Measurements from ENCODE around the gene ELMO3.

ELMO3 gene, protein sequence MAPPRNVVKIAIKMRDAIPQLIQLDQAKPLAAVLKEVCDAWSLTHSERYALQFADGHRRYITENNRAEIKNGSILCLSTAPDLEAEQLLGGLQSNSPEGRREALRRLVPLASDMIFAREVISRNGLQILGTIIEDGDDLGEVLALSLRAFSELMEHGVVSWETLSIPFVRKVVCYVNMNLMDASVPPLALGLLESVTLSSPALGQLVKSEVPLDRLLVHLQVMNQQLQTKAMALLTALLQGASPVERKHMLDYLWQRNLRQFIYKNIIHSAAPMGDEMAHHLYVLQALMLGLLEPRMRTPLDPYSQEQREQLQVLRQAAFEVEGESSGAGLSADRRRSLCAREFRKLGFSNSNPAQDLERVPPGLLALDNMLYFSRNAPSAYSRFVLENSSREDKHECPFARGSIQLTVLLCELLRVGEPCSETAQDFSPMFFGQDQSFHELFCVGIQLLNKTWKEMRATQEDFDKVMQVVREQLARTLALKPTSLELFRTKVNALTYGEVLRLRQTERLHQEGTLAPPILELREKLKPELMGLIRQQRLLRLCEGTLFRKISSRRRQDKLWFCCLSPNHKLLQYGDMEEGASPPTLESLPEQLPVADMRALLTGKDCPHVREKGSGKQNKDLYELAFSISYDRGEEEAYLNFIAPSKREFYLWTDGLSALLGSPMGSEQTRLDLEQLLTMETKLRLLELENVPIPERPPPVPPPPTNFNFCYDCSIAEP

DNA sequence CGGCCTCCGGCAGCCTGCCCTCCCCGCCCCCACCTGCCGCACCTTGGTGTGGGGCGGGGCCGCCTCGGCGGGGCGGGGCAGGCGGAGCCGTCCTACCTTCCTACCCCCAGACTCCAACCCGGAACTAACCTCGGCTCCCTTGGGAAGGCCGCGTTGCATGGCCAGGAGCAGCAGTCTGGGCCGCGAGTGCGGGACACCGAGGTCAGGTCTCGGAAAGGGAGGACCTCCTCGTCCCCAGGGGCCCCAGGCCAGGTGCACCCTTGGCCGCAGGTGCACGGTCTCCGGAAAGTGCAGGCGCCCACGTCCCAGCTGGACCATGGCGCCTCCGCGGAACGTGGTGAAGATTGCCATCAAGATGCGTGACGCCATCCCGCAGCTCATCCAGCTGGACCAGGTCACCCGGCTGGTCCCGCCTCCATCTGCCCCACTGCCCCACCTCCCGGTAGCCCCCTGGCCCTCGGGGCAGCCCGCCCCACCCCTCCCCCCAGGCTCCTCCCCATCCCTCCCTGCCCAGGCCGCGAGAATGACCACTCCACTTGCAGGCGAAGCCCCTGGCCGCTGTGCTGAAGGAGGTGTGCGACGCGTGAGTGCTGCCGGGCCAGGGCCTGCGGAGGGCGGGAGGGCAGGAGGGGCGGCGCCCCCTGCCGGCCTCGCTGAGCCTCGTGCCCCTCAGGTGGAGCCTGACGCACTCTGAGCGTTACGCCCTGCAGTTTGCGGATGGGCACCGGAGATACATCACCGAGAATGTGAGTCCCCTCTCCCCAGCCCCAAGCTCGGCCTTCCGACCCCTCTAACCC lies at the start of gene ELMO3:
ELMO3 (plus strand) TSS at position 121 of the 797 bp plus-strand sequence; CDS start at position 317, 196 bp downstream.
- DNase-seq (ENCODE audit: low spot score): no peak

DNA sequence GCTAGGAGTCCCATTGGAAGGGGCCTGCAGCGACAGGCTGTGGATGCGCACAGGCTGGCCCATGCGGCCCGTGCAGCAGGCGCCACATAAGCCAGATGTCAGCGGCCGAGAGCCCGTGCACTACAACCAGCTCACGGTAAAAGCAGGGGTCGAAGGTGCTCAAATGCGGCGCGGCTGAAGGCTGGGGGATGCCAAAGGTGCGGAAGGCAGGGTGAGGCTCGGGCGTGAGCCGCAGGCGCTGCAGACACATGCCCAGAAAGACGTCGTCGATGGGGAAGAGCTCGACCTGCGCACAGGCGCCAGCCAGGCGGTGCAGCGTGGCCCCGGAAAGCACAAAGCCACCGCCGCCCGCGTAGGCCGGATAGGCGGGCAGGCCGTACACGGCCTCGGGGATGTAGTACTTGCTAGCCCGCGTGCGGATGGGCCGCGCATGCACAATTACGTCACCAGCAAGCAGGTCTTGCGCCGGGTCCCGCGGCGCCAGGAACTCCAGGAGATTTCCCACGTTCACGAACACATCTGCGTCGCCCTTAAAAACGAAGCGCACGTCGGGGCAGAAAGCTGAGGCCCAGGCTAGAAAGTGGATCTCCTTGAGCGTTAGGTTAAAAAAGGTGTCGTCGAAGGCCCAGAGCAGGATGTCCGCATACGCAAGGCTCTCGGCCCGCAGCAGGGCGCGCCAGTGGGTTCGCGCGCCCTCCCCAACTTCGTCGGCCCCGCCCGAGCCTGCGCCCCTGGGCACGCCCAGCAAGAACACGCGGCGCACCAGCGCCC lies 49.5 kb upstream of the ELMO3 start:
- no peak for DNase-seq (ENCODE audit: low spot score)

DNA sequence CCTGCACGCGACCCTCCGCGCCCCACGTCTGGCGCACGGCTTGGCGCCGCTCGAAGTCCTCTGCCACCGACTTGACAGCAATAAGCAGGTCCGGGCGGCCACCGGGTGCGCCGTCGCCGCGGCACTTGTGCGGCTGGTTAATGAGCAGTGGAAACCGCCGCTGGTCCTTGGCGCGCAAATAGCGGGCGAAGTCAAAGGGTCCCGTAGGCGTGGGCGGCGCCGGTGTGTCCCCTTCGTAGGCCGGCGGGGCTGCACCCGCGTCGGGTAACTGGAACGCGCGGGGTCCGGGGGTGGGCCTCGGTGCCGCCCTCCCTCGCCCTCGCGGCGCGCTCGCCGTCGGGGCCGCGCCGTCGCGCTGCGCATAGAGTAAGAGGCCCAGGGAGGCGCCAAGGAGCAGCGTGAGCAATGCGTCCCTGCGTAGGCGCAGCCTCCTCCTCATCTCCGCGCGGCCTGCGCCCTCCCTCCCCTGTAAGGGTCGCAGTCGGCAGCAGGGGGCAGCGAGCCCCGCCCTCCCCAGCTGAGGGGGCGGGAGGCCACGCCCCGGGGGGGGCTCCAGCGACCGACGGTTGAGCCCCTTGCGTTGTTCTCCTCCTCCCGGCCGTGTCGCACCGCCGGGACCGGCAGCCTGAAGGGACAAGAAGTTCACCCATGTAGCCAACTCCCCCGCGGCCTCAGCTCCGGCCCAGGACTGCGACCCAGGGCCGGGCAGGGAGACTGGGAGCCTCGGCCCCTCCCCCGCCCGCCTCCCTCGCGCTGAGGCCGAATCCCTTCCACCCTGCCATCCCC lies 48.7 kb upstream of the ELMO3 start:
- no peak for DNase-seq (ENCODE audit: low spot score)

DNA sequence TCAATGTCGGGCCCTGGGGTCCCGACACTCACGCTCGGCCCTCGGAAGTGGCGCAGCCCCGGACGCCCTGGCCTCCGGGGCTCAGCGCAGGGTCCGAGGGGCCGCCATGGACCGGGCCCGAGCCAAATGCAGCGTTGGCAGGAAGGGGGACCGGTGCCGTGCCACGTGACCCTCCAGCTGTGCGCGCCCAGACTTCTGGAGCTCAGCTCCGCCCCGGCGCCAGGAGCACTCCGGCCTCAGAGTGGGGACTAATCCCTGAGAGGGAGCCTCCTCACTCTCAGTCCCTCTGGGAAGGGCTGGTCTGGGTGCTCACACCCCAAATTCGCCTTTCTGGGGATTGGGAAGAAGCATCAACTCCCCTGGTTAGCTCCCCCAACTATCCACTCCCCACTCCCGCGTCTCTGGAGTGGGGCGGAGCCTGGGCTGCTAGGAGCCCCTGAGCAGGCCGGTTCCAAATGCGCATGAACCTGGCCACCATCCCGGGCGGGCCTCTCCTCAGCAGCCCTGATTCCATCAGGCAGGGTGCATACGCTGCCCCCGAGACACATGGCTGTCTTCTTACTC lies 48.0 kb upstream of the ELMO3 start, which contains the start of gene B3GNT9:
B3GNT9 (minus strand) TSS at position 166 of the 564 bp plus-strand sequence. CDS start 513 bp downstream, outside the sequence.
- no peak for DNase-seq (ENCODE audit: low spot score)

DNA sequence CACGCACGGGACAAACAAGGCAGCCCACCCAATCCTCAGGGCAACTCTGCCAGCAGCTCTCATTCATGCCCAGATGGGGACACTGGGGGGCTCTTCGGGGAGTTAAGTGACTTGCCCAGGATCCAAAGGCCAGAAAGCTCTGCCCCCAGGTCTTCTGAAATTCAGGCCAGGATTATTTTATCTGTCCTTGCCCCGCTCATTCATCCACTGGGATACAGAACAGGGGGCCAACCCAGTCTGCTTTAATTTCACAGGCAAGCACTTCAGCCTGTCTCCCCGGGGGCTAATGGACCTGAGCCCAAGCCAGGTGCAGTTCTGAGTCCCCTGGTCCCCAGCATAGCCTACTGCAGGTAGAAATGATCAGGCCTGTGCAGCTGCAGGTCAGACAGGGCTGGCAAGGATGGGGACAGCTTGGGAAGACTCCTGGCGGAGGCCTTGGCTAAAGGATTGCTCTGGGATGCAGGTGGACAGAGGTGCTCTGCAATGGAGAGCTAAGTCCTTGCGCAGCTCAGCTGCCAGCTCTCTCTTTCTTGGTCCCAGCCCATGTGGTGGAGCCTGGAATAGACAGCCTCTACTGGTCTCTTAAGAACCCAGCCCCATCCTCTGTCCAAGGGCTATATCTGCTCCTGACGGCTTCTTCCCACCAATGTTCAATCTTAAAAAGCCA lies 47.4 kb upstream of the ELMO3 start:
- DNase-seq (ENCODE audit: low spot score): no peak

DNA sequence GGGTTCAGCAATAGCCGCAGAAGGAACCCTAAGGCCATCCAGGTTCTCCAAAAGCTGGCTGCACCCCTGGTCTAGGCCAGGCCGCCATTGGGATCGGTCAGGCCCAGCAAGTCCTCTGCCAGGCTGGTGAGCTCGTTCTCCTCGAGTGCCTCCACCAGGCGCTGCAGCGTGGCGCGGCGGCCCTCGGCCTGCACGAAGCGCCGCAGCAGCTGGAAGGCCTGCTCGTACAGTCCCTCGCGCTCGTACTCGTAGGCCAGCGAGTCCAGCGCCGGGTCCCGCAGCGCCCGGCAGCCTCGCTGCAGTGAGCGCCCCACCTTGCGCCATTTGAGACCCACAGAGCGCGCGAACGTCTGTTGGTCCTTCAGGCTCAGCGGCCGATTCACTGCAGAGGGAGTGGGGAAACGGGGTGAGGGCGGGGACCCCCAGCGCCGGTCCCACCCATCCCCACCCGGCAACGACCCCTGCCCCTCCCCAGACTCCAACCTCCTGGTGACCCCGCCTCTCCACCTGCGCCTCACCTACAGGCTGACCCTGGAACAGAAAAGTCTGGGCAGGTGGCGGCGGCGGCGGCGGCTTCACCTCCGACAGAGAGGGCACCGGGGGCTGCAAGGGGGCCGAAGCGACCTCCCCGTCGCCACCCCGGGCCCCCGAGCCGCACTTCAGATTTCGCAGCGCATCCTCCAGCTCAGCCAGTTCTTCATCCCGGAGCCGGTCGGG lies 44.2 kb upstream of the ELMO3 start:
- DNase-seq (ENCODE audit: low spot score): no peak

DNA sequence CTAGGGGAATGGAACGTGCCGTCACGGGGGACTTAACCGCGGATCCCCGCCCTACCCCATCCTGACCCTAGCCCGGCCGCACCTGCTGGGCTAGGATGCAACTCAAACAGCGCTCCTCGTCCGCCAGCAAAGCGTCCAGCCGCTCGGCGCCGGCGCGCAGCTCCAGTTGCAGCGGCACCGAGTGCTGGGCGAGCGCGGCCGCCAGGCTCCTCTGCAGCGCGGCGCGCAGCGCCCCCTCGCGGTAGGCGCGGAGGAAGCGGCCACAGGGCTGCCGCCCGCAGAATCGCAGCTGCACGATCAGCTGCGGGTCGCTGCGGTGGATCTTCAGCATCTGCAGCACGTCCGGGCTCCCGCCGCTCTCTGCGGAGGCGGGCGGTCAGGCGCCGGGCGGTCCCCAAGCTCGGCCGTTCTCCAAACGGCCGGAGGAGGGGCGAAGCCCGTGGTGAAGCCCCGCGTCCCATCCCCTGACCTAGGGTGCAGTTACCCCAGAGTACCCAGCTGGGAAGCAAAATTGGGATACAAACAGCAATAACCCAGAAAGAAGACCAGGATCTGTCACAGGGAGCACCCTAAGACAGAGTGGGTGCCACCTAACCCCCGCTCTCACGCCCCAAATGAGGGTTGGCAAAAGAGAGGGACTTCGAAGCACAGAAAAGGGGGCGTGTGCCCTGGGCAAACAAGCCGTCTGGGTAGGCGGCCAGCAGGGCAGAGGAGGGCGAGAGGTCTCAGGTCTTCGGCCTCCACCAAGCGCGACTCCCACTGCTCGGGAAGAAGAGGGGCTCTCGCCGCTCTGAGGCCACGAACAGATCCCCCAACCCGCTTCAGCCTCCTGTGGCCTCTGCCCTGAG lies 43.4 kb upstream of the ELMO3 start:
- DNase-seq (ENCODE audit: low spot score): peak; percentile 78

DNA sequence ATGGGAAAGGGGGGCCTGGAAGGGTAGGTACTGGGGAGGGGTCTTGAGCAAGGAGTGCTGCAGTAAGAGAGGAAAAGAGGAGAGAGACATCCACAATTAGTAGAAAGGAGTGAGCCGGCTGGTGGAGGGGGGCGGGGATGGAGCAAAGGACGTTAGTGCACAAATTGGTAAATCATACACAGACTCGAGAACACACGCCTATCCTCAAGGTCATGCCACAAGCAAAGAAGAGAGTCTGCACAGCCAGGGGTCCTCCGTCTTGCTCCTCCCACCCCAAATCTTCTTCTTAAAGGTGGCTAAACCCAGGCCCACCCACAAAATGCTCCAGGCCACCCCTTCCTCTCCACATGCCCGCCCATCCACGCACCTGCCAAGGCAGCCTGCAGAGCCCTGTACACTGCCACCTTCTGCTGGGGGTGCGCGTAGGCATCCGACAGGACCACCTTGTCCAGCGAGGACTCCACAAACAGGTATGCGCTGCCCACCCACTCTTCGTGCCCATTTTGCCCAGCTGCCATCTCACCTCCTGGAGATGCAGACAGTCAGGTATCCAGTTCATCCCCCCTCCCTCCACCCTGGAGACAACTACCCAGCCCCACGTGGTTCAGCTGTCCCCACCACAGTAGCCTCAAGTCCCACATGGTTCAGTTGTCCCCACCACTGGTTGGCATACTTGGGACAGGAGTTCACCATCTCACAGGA lies 42.6 kb upstream of the ELMO3 start:
- DNase-seq (ENCODE audit: low spot score): no peak

DNA sequence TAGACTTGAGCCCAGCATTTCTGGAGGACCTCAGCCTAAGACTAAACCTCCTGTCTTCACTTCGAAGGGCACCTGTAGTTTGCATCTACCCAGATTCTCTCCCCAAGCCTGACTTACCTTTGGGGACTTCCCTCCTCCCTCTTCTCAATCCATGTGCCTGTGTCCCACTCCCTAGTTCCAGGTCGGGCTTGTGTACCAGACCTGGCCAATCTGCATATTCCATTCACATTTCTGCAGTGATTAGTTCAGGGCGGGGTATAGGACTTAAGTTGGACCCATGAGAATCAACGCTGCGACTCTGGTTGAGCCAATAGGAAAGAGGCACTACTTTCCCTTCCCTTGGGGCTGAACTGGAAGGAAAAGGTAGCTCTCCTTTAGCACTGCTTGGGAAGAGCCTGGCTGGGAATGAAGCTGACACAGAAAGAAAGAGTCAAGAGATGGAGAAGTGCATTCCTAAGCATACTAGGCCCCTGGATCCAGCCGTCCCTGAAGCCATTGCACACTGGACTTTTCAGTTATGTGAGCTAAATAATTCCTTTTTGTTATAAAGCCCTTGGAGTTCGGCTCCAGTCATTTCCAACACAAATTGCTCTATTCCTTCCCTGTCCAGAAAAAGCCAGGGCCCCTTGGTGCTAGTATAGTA lies 41.7 kb upstream of the ELMO3 start:
- DNase-seq (ENCODE audit: low spot score): no peak

DNA sequence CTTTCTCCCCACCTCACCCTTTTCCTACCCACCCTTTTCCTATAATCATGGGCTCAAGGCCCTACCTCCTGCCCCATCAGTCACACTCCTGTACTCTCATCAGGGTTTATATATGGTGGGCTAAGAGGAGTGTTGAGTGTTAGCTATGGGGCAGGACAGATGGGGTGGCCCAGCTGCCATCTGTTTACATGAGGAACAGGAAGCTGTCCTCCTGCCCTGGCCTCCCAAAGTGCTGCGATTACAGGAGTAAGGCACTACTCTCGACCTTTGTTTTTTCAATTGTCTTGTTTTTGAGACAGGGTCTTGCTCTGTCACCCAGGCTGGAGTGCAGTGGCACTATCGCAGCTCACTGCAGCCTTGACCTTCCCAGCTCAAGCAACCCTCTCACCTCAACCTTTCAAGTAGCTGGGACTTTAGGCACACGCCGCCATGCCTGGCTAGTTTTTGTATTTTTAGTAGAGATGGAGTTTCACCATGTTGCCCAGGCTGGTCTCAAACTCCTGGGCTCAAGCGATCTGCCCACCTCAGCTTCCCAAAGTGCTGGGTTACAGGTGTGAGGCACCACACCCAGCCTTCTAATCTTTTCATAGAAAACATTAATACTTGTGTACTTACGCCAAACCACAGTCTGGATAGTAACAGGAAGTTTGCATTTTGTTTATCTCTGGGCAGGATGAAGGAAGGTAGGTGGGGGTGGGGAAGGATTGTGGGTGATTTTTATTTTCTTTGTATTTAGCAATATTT lies 40.9 kb upstream of the ELMO3 start:
- no peak for DNase-seq (ENCODE audit: low spot score)

DNA sequence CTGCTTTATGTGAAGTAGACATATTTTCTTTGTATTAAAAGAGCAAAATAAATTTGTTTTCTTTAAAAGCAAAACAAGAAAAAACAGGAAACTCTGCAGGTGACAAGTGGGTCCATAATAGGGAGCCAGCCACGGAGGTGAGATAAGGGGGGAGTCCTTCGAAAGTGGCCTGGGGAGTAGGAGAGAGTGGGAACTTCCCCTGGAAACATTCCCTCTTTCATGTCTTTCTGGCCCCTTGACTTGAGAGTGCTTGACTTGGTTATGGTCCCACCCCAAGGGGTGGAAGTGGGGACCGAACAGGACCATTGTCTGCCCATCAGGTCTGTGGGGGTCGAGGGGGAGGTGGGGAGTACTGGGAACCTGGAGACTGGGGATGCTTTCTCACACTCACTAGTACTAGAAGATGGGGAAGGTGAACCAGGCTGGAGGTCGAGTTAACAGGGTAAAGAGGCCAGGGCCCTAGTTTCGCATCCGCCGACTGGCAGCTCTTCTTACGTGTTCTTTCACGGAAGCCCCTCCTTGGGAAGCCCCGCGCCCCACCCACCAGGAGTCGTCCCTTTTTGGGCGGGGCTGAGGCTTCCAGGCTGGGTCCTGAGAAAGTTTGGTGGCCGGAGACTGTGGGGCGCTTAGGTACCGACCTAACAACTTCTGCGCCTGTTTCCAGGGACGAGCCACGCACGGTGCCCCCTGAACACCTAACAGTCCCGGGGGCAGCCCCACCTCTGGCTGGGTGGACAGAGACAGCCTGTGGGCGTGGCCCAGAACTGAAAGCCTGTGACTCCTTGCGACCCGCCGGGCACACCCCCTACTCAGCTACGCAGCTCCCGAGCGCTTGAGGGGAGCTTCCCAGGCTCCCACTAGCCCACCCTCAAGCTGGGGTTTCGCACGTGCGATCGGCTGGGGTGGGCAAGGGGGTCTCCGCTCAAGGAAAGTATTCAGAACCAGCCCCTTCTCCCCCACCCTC lies 40.0 kb upstream of the ELMO3 start:
- DNase-seq (ENCODE audit: low spot score): peak; percentile 36

DNA sequence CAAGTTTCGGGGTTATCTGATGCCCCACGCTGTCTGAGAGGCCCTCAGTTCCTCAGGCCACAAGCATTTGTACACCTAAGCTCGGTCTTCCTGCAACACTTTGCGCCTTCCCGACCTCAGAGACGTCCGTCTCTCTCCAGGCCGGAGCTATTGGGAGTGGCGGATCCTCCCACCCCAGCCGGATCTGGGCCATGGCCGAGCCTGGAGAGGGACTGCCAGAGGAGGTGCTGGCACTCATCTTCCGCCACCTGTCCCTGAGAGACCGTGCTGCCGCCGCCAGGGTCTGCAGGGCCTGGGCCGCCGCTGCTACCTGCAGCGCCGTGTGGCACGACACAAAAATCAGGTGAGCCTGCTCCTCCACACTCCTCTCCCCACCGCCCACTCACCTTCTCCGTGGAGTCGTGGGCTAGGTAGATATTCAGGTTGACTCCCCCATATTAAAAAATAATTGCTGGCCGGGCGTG lies 37.3 kb upstream of the ELMO3 start:
- DNase-seq (ENCODE audit: low spot score): no peak

DNA sequence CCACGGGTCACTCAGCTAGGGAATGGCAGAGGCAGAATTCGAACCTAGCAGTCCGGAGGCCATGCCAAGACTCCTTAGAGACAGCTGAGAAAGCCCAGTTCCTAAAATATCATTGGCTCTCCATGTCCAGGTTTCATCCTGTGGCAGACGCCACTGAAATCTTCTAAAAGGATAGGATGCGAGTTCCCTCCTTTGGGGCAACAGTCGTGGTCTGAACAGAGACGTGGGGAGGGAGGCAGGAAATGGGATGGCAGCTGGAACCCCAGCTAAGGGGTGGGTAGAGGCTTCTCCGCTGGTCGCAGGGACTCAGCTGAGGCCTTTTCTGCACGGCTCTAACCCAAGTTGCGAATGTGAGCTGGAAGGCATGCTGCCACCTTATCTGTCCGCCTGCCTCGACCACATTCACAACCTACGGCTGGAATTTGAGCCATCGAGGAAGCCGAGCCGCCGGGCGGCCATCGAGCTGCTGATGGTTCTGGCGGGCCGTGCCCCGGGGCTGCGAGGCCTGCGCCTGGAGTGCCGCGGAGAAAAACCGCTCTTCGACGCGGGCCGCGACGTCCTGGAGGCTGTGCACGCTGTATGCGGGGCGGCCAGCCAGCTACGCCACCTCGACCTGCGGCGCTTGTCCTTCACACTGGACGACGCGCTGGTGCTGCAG lies 36.3 kb upstream of the ELMO3 start:
- no peak for DNase-seq (ENCODE audit: low spot score)

DNA sequence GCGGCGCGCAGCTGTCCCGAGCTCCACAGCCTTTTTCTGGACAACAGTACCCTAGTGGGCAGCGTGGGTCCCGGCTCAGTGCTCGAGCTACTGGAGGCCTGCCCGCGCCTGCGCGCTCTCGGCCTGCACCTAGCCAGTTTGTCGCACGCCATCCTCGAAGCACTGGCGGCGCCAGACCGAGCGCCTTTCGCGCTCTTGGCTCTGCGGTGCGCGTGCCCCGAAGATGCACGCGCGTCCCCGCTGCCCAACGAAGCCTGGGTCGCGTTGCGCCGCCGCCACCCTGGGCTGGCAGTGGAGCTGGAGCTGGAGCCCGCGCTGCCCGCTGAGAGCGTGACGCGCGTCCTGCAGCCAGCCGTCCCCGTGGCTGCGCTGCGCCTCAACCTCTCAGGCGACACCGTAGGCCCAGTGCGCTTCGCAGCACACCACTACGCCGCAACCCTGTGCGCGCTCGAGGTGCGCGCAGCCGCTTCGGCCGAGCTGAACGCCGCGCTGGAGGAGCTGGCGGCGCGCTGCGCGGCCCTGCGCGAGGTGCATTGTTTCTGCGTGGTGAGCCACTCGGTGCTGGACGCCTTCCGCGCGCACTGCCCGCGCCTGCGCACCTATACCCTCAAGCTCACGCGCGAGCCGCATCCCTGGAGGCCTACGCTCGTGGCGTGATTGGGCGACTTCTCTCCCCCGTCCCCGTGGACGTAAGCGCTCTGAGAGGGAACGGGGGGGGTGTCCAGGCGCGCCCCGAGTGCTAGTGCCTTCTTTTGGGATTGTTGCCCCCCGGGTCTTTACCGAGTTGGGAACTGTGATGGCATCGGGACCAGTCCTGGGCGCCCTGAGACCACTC lies 35.5 kb upstream of the ELMO3 start:
- DNase-seq (ENCODE audit: low spot score): no peak

All from hematopoietic multipotent progenitor cell treated with erythropoietin and hydrocortisone succinate and interleukin-3 and kit ligand, for 15 days (in vitro differentiated cells).